HG03432 (cell line): ENCODE results near the gene BET1.
"Not testable (repeated sequence)": the region's sequence is repeated elsewhere in the genome, so short reads cannot be mapped to it uniquely, and the experiment has no call there.

Experiments
- ATAC-seq: cut with Tn5 transposase; IDR thresholded peaks from one replicate; pipeline ENCODE4 v1.9.1; 2021; ENCODE audit warnings: mild to moderate bottlenecking, moderate library complexity; ENCODE audit not compliant: unreplicated experiment

The BET1 gene, protein sequence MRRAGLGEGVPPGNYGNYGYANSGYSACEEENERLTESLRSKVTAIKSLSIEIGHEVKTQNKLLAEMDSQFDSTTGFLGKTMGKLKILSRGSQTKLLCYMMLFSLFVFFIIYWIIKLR

GRCh38 chr7:94004024-94004951 lies at the start of gene BET1:
Gene BET1, minus strand, starts transcription at chr7:94004355. Its CDS starts 139 bp downstream, at chr7:94004216.
- ATAC-seq: peak; percentile 97

- no peak for ATAC-seq
These were observed 49.4 kb upstream of the BET1 start for GRCh38 chr7:94053532-94053931.

GRCh38 chr7:94052398-94053180 lies 48.4 kb upstream of the BET1 start:
- peak; percentile 41 for ATAC-seq

DNA sequence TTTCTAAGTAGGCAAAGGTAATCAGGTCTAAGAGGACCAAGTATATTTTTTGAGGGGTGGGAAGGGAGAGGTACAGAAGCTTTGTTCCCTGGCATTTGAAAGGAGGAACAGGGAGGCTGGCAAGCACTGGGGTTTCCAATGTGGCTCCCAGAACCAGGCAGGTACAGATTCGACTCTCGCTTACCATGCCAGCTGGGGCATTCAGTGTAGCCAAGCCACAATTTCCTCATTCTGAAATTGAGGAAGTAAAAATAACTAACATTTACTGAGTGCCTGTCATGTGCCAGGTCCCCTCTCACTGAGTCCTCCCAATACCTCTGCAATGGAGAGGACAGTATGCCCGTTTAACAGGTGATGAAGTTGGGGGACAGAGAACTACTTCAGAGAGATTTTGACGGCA lies 45.9 kb upstream of the BET1 start:
- ATAC-seq: peak; percentile 85

DNA sequence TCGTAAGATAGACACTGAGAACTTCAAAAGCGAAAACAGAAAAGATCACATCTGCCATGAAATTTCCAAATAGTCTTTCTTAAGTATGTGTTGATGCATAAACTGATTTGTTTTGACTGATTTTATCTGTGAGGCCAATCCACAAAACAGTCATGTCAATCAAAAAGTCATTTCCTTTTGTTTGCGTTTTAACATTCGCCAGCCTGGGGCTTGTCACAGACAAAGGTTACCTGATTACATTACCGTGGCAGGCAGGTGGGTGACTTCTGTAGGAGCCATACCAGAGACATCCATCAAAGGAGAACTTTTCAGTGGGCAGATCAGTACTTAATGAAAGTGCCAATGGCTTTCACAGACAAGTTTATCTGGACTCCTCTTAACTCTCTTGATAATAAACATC lies 45.5 kb upstream of the BET1 start:
- ATAC-seq: peak; percentile 33

DNA sequence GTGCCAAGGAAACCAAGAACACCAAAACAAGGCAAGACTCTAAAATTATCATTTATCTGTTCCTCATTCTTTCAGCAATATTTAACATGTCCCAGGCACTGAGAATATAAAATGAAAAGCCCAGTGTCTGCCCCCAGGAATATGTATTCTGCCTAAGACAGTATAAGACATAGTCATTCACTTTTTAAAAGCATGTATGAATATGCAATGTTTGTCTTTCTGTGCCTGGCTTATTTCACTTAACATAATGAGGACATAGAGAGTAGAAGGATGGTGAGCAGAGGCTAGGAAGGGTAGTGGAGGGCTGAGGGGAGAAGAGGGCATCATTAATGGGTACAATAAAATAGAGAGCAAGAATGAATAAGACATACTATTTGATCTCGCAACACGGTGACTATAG lies 44.6 kb upstream of the BET1 start:
- ATAC-seq: no peak

DNA sequence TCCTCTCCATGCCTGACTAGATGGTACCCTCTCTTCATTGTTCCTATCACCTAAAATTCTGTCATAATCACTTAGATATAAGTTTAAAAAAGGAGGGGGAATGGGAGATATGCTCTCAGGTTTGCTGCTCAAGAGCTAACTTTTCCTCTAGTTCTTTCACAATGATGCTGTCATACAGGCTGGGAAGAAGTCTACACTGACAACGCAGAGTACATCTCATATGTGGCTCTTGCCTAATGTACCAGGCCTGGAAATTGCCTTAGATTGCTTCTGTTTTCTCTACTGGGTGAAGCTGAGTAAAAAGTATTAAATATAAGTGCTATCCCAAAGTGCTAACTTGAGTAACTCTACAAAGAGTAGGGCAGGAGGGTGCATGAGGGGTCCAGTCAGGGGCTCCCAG lies 43.8 kb upstream of the BET1 start:
- ATAC-seq: no peak

GRCh38 chr7:94045581-94045980 lies 41.4 kb upstream of the BET1 start:
- ATAC-seq: no peak

DNA sequence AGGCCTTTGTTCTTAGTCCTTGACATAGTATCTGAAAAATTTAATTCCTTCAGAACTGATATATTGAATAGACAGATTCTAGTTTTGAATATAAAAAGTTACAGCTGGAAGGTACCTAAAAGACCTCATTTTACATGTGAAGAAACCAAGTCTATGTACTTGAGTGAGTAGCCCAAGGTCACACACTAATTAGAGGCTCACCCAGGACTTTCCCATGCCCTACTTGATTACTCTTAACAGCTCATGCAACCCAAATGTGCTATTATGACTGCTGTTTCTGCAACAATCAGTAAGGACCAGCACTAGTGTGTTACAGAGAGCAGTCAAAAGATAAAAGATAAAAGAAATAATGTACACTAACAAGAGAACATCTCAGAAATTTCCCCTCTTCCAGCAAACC lies 40.7 kb upstream of the BET1 start:
- peak; percentile 30 for ATAC-seq

DNA sequence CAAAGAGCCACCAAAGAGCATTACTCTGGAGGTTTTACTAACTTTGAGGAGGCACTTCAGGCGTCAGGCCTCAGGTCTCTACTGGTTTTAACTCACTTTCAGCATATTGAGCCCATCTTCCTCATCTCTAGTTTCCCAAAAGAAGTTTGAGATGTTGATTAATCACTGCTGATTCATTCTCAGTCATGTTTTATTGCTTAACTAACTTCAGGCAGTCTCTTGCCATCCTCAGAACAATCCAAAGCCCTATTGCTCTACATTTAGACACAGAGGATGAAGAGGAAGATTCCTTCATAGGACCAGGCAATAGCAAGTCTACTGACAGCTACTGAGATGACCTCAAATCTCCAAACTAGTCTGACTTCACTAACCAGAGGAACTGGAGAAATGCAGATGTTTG lies 39.1 kb upstream of the BET1 start:
- no peak for ATAC-seq

- ATAC-seq: peak; percentile 51
These were observed 38.2 kb upstream of the BET1 start for GRCh38 chr7:94042381-94042780.

GRCh38 chr7:94041529-94041928 lies 37.4 kb upstream of the BET1 start:
- no peak for ATAC-seq

DNA sequence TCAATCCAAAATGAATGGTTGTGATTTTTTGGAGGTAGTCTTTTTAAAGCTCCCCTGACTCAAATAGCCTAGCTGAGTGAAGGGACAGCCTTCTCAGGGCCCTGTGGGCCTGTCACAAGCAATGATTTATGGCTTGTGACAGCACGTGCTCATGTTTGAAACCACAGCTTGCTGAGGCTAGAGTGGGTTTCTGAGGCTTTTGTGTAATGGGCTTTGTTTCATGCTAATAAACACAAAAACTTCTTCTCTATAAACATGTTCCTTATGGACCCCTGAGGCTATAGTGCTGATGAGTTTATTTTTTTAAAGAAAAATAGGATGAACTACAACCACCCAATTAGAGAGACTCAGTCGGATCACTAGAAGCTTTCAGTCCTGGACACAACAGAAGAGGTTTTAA lies 36.1 kb upstream of the BET1 start:
- no peak for ATAC-seq

DNA sequence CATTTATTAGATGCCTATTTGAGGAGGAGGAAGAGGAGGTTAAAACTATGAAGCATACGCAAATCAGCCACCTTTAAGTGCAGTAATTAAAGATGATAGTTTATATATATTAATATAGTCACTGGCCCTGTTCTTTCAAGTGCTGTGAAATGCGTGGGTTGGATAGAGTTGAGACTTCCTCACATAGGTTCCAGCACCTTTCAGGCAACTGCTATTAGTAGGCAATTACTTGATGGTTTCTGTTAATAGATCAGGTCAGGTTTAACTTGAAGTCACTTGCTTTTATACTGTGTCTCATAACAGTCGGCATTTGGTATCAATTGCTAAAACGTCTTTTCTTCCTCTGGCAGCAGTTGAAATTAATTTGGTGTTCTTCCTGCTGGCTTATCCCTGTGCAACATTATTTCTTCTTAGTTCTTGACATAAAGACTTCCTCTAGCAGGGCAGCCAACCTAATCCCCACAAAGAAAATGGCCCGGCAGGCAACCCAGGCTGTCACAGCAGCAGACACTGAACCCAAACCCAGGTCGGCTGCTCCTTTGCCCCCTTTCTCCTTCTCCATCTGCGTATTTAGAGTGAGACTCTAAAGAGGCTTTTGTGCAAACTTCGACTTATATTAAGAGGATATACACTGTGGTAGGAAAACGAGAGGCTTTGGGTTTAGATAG lies 35.3 kb upstream of the BET1 start:
- no peak for ATAC-seq

GRCh38 chr7:94031865-94032264 lies 27.7 kb upstream of the BET1 start:
- ATAC-seq: peak; percentile 62

GRCh38 chr7:94030634-94031033 lies 26.5 kb upstream of the BET1 start:
- ATAC-seq: no peak

DNA sequence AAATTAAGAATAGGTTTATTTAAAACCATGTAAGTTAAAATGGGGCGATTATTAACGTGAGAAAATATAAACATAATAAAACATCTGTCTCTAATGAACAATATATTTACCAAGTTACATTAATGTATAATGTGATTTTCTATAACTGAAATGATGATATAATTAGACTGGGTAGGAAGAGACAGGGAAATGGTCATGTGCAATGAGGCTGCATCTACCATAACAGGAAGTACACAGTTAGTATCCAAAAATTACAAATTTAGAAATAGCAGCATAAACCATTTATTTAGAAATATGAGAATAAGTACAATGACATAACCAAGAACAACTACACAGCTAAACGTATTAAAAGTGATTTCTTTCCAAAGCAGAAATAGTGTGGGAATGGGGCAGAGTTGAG lies 25.8 kb upstream of the BET1 start:
- ATAC-seq: no peak

DNA sequence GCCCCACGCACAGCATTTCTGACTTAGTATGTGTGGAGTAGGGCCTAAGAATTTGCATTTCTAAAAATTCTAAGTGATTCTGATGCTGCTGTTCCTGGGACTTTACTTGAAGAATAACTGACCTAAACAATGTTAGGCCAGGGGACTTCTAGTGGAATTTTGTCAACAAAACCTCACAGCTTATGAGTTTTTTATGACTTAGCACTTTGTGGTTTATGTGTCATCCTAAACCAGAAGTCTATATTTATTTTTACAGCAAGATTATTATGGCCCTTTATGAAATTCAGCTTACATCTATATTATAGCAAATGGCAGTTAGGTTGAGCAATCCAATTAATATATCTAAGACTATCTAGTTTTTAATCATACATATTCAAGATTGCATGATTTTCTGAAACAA lies 24.6 kb upstream of the BET1 start:
- no peak for ATAC-seq

DNA sequence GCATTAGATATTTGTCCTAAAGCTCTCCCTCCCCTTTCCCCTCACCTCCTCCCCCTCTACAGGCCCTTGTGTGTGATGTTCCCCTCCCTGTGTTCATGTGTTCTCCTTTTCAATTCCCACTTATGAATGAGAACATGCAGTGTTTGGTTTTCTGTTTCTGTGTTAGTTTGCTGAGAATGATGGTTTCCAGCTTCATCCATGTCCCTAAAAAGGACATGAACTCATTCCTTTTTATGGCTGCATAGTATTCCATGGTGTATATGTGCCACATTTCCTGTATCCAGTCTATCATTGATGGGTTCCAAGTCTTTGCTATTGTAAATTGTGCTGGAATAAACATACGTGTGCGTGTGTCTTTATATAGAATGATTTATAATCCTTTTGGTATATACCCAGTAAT lies 22.5 kb upstream of the BET1 start:
- not testable (repeated sequence) for ATAC-seq

DNA sequence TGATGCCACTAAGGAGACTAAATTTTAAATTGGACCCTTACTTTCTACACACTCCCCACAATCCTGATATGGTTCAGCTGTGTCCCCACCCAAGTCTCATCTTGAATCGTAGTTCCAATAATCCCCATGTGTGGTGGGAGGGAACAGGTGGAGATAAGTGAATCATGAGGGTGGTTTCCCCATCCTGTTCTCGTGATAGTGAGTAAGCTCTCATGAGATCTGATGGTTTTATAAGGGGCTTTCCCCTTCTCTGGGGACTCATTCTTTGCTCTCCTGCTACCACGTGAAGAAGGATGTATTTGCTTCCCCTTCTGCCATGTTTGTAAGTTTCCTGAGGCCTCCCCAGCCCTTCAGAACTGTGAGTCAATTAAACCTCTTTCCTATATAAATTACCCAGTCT lies 18.4 kb upstream of the BET1 start:
- ATAC-seq: no peak

GRCh38 chr7:94016786-94017185 lies 12.6 kb upstream of the BET1 start:
- no peak for ATAC-seq
